DMS79 (cell line): Measurements from ENCODE around the gene ZSCAN5B.
"Not testable (repeated sequence)": the region's sequence is repeated elsewhere in the genome, so short reads cannot be mapped to it uniquely, and the experiment has no call there.

ENCODE experiments used
- DNase-seq: peaks from one replicate; lab custom pipeline; 2025; lab: John Stamatoyannopoulos, UW

ZSCAN5B gene, protein sequence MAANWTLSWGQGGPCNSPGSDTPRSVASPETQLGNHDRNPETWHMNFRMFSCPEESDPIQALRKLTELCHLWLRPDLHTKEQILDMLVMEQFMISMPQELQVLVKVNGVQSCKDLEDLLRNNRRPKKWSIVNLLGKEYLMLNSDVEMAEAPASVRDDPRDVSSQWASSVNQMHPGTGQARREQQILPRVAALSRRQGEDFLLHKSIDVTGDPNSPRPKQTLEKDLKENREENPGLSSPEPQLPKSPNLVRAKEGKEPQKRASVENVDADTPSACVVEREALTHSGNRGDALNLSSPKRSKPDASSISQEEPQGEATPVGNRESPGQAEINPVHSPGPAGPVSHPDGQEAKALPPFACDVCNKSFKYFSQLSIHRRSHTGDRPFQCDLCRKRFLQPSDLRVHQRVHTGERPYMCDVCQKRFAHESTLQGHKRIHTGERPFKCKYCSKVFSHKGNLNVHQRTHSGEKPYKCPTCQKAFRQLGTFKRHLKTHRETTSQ

DNA sequence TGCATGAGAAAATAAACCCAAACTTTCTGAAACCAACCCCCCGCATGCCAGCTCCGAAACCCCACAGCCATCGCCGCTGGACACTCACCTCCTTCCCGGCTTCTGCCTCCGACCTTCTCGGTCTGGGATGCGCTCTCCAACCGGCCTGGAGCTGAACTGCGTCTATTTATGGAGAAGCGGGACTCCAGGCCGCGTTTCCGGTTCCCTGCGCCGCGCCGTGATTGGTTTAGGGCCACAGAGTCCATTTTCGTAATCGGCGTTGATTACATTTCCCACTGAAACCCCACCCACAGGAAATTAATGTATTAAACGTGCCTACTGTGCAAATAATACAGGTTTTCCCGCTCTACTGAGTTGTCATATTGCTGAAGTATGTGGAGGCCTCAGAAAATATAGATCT, at the start of gene ZSCAN5B:
TSS of gene ZSCAN5B (minus strand) at position 138 of the 400 bp plus-strand sequence. CDS start 4,731 bp downstream, outside the sequence.
- not testable (repeated sequence) for DNase-seq

- DNase-seq = not testable (repeated sequence)
Measured at GRCh38 chr19:56245764-56246163, 48.2 kb upstream of the ZSCAN5B start.

DNA sequence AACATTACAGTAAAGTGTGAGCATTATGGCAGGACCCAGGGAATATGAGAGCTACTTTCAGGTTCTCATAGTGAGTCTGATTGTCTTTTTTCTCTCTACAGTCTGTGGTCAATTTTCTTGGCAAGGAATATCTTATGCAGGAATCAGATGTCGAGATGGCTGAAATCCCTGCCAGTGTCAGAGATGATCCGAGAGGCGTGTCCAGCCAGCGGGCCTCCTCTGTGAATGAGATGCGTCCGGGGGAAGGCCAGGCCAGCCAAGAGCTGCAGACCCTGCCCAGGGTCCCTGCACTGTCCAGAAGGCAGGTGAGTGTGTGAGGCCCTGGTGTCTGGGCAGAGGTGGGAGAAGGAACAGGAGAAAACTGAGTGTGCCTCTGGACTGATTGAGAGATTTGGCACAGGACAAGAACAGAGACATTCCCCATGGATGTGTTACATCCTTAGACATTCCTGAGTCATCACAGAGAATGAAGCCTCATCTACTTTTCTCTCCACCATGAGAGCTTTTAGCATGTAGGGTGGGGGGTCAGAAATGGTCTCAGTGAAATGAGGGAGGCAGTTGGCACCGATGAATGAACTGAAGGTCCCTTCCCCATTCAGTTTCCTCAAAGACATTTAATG, 47.6 kb upstream of the ZSCAN5B start:
- DNase-seq = no peak

DNA sequence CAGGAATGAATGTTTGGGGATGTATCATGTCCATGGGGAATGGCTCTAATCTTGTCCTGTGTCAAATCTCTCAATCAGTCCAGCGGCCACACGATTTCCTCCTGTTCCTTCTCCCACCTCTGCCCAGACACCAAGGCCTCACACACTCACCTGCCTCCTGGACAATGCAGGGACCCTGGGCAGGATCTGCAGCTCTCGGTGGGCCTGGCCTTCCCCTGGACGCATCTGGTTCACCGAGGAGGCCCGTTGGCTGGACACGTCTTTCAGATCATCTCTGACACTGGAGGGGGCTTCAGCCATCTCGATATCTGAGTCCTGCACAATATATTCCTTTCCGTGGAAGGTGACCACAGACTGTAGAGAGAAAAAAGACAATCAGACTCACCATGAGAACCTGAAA, 25.9 kb upstream of the ZSCAN5B start:
- DNase-seq = no peak

DNA sequence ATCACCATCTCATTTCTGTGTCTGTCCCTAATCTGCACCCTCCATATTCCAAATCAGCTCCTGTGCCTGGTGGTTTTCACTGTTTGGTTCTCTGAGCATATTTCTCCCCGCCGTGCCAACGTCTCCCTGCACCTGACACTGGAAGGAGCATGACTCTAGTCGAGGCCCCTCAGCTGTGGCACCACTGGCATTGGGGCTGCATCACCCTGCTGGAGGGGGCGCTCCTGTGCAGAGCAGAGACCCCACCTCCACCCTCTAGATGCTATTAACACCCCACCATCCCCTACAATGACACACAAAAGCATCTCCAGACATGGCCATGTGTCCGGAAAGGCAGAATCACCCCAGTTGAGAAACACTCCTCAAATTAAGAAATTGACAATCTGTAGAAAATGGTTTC, 25.3 kb upstream of the ZSCAN5B start:
- DNase-seq = no peak

GRCh38 chr19:56221851-56222250, 24.3 kb upstream of the ZSCAN5B start:
- no peak for DNase-seq

GRCh38 chr19:56221442-56221841, 23.9 kb upstream of the ZSCAN5B start:
- not testable (repeated sequence) for DNase-seq

GRCh38 chr19:56218961-56219360, 21.4 kb upstream of the ZSCAN5B start:
- no peak for DNase-seq

DNA sequence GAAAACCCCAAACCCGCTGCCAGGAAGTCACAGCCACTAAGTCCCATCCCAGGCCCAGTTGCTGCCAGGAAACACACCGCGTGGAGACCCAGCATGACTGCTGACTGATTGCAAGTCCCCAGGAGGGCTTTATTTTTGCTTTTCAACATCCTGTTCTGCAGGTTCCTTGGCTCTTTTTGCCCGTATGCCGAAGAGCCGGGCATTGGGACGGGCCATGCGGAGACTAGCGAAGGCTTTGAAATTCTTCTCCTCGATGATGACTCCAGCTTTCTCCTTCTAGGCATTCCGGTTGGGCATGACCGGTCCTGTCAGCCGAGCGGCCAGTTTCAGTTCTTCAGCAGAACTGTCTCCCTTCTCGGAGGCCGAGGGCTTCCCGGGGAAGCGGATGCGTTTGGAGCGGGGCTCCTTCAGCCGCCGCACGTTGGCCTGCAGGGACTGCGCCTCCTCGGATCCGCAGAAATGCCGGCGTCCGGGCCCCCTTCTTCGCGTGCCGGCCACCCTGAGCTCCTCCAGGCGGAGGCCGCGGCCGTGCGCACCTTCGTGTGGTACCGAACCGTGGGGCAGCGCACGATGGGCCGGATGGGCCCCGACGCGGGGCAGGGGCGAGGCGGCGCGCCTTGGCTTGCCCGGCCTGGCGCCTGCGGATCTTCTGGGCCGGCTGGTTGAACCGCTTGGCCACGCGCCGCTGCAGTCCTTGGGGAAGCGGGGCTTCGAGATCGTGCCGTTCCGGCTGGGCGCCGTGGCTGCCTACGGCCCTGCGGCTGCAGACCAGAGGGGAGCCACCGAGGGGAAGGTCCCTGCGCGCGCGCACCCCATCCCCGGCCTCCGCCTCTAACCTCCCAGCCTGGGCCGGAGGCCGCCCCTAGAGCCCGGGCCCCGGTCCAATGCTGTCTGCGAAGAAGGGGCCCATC, 19.7 kb upstream of the ZSCAN5B start:
- DNase-seq = no peak

DNA sequence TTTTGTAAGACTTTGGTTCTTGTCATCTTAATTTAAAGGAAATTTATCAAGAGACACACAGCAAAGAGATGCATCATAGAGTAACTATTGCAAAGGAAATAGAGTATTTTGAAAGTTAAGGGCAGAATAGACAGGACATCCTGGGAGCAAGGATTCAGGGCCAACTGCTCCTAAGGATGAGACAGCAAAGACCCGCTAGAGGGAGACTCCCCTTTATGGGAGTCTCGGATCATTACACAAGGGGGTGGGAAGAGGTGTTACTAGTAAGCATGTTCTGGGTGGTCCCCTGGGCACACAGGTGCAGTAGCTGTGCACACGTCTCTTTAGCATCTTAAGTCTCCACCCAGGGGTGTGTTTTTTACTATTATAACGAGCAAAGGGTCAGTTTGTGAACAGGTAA, 14.1 kb upstream of the ZSCAN5B start:
- no peak for DNase-seq

GRCh38 chr19:56210036-56210435, 12.5 kb upstream of the ZSCAN5B start:
- not testable (repeated sequence) for DNase-seq

DNA sequence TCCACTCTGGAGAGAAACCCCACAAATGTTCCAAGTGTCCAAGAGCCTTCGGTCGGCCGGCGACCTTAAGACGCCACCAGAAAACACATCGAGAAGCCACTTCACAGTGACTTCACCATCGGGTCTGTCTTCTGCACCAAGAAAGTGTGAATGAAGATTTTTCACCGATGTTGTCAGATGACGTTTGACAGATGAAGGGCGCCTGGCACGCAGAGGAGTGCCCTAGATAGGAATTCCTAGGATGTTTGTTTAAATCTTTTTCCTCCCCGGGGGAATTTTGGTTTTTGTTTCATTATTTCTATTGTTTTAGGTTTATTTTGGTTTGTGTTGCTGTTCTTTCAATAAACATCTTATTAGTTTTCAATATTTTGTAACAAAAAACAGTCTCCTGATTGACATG, 11.5 kb upstream of the ZSCAN5B start:
- no peak for DNase-seq

GRCh38 chr19:56207581-56207980, 10.0 kb upstream of the ZSCAN5B start:
- not testable (repeated sequence) for DNase-seq

DNA sequence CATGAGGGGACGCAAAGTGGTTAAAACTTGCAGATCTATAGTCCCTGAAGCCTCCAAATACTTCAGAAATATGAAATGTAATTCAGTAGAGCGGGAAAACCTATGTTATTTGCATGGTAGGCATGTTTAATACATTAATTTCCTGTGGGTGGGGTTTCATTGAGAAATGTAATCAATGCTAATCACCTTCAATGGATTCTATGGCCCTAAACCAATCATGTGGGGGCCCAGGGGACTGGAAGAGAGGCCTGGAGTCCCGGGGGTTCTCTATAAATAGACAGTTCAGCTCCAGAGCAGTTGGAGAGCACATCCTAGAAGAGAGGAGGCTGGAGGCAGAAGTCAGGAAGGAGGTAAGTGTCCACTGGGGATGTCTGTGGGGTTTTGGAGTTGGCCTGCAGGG, 4.4 kb upstream of the ZSCAN5B start, which contains the start of gene ZSCAN5C:
TSS of gene ZSCAN5C (plus strand) at position 301 of the 400 bp plus-strand sequence. CDS start 3,641 bp downstream, outside the sequence.
- no peak for DNase-seq

DNA sequence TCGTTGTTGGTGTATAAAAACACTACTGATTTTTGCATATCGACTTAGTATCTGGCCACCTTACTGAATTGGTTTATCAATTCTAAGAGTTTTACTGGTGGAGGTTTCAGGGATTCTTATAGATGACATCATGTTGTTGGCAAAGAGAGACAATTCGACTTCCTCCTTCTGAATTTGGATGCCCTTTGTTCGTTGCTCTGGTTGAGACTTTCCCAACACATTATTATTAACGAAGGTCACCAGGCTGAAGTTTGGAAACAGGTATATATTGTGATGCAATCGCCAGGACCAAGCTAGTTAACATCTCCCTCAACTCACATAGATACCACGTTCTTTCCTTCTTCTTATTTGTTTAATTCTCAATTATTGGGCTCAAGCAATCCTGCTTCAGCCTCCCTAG, 2.1 kb upstream of the ZSCAN5B start:
- no peak for DNase-seq

DNA sequence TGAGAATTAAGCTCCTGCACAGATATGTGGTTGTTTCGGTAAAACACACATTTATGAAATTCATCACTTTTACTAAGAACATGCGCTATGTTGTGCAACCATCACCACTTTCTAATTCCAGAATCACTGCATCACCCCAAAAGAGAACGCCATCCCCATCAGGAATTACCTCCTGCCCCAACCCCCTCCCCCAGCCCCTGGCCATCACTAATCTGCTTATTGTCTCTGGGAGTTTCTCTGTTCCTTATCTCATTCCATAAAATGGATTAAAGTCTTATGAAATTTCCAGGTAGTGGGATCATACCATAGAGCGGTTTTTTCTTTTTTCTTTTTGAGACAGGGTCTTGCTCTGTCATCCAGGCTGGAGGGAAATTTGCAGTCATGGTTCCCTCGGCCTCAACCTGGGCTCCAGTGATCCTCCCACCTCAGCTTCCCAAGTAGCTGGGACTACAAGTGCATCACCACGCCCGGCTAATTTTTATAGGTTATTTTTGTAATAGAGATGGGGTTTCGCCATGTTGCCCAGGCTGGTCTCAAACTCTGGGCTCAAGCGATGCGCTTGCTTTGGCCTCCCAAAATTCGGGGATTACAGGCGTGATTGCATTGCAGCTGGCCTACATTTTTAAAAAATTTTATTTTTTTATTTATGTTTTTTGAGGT, 3.5 kb downstream of the ZSCAN5B start:
- no peak for DNase-seq

DNA sequence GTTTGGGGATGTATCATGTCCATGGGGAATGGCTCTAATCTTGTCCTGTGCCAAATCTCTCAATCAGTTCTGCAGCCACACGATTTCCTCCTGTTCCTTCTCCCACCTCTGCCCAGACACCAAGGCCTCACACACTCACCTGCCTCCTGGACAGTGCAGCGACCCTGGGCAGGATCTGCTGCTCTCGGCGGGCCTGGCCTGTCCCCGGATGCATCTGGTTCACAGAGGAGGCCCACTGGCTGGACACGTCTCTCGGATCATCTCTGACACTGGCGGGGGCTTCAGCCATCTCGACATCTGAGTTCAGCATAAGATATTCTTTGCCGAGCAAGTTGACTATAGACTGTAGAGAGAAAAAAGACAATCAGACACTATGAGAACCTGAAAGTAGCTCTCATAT, 5.9 kb downstream of the ZSCAN5B start:
- DNase-seq = no peak

DNA sequence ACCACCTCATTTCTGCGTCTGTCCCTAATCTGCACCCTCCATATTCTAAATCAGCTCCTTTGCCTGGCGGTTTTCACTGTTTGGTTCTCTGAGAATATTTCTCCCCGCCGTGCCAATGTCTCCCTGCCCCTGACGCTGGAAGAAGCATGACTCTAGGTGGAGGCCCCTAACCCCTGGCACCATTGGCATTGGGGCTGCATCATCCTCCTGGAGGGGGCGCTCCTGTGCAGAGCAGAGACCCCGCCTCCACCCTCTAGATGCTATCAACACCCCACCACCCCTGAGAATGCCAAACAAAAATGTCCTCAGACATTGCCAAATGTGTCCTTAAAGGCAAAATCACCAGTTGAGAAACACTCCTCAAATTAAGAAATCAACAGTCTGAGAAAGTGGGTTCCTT, 6.5 kb downstream of the ZSCAN5B start:
- no peak for DNase-seq

DNA sequence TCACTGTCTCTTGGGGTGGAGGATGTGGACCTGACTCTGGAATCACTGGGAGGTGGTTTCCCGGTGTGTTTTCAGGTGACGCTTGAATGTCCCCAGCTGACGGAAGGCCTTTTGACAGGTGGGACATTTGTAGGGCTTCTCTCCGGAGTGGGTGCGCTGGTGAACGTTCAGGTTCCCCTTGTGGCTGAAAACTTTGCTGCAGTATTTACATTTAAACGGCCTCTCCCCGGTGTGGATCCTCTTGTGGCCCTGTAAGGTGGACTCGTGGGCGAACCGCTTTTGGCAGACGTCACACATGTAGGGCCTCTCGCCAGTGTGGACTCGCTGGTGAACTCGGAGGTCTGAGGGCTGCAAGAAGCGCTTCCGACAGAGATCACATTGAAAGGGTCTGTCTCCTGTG, 7.8 kb downstream of the ZSCAN5B start:
- no peak for DNase-seq

DNA sequence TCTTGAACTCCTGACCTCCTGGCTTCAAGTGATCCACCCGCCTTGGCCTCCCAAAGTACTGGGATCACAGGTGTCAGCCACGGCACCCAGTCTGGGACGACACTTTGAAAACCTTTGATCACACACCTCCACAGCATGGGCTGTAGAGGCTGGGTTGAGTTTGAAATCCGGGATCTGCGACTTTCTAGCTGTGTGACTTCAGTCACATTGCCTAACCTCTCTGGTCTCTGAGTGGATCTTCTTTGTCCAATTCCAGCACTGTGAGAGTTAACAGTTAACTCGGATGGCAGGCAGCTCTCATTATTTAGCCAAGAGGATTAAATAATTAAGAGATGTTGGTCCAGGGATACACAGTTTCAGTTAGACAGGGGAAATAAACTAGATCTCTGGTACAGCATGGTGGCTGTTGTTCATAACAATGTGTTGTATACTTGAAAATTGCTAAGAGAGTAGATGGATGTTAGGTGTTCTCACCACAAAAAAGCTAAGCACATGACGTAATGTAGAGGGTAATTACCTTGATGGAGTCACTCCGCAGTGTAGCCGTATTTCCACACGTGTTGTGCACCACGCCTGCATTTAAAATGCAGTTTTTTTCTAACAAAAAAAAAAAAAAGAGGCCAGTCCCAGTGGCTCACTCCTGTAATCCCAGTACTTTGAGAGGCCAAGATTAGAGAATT, 19.9 kb downstream of the ZSCAN5B start:
- no peak for DNase-seq

- no peak for DNase-seq
Measured at GRCh38 chr19:56176881-56177280, 20.7 kb downstream of the ZSCAN5B start.
